BJ (cell line): ENCODE measurements around the gene SRSF4. TPM values are rescaled to one million over a fixed set of nuclear protein-coding genes. Genes with fewer than 3 reads are reported as not detected.

ENCODE experiments used
- CTCF ChIA-PET: fragments of 350-600 bp; formaldehyde crosslinking; extraction: SDS; loops from one replicate; lab custom pipeline; 2021; ENCODE audit warnings: antibody characterized with exemption, inconsistent platforms; lab: Yijun Ruan, JAX
- POLR2A ChIA-PET: fragments of 300-600 bp; sonication (Branson Sonifier 250); formaldehyde crosslinking; extraction: SDS; loops from one replicate; lab custom pipeline; 2021; ENCODE audit warnings: antibody characterized with exemption; lab: Charles Lee
- DNase-seq: peaks from one replicate; pipeline ENCODE4 v3.0.0-alpha.2; 2011; ENCODE audit warnings: low read depth
- H3K27me3 ChIP-seq: 2 replicates; pipeline ENCODE4 v1.6.0; 2011; ENCODE audit warnings: low read length; ENCODE audit not compliant: control insufficient read depth, insufficient read depth
- H3K36me3 ChIP-seq: 2 replicates; pipeline ENCODE4 v1.5.1; 2011; ENCODE audit warnings: low read length; ENCODE audit not compliant: control insufficient read depth, insufficient read depth
- H3K4me3 ChIP-seq: 2 replicates; pipeline ENCODE4 v1.5.1; 2011; ENCODE audit warnings: low read depth, mild to moderate bottlenecking, control low read depth, low read length
- polyA plus RNA-seq: library from polyadenylated mRNA; depleted of rRNA; stranded (reverse); fragments of >200 nt; gene quantifications from 2 replicates; pipeline ENCODE4 v1.2.3, GENCODE V29; 2011
- TF ChIP-seq, protein P1 (sequence below): IDR thresholded peaks from 2 replicates; pipeline ENCODE4 v1.5.1; 2011; ENCODE audit warnings: low read depth, mild to moderate bottlenecking, control low read depth, inconsistent platforms, low read length, moderate library complexity; ENCODE audit not compliant: insufficient read depth

Gene SRSF4
- polyA plus RNA-seq, 1 experiment, result 19.6 TPM

DNA sequence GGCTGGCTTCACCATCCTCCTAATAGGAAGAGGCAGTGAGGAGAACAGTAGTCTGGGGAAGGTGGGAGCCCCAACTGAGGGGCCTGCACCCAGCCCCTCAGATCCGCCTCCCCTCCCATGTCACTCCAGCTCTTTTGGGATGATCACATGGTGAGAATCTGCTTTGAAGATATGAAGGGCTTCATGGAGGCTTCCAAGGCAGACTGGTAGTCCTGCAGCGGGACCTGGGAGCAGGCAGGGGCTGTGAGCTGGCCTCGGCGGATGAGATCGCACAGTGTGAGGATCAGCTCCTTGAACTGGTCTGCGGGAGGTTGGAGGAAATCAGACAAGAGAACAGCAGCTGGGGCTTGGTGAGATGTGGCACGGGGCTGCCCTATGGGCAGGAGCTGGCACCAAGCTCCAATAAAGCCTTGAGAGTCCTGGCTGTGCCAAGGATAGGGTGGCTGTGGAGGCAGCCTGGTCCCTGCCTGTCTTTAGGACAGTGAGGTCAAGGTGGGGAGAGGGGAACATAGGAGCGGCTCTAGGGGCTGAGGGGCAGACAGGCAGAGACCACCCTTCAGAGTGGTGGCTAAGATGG lies 12.3 kb upstream of the SRSF4 start:
- CTCF ChIA-PET, result interaction anchor here (0.7 to 2.4 kb wide), 3 partner anchors 9 to 312 kb away, joined by 4 to 7 read pairs (median 4); partner anchors contain the start of gene TMEM200B
- Histone ChIP-seq H3K27me3 (no peaks in the 10 kb centered on the region), H3K36me3 (peaks cover 14% of the 10 kb centered on the region), H3K4me3 (no peak overlapping the region)
- TF ChIP-seq, protein P1, sequence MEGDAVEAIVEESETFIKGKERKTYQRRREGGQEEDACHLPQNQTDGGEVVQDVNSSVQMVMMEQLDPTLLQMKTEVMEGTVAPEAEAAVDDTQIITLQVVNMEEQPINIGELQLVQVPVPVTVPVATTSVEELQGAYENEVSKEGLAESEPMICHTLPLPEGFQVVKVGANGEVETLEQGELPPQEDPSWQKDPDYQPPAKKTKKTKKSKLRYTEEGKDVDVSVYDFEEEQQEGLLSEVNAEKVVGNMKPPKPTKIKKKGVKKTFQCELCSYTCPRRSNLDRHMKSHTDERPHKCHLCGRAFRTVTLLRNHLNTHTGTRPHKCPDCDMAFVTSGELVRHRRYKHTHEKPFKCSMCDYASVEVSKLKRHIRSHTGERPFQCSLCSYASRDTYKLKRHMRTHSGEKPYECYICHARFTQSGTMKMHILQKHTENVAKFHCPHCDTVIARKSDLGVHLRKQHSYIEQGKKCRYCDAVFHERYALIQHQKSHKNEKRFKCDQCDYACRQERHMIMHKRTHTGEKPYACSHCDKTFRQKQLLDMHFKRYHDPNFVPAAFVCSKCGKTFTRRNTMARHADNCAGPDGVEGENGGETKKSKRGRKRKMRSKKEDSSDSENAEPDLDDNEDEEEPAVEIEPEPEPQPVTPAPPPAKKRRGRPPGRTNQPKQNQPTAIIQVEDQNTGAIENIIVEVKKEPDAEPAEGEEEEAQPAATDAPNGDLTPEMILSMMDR, result no peak
- no peak for DNase-seq
- POLR2A ChIA-PET, result no interaction called here

DNA sequence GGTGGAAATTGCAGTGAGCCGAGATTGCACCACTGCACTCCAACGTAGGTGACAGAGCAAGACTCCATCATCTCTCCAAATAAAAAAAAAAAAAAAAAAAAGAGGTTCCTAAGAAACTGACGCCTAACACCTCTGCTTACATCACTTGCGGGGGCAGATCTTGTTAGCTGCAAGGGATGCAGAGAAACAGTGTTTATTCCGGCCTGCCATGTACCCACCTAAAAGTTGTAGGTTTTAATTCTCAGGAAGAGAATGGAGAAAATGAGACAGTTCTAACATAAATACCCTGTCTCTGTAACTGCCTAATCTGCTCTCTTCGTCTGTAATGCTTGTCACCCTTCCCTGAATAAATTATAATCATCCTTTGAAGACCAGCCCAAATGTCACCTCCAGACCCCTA lies 9.0 kb upstream of the SRSF4 start:
- ChIA-PET CTCF (no interaction called here), POLR2A (no interaction called here)
- TF ChIP-seq, protein P1, result no peak
- Histone ChIP-seq H3K4me3 (no peak overlapping the region), H3K36me3 (peaks cover 6% of the 10 kb centered on the region), H3K27me3 (no peaks in the 10 kb centered on the region)
- no peak for DNase-seq

DNA sequence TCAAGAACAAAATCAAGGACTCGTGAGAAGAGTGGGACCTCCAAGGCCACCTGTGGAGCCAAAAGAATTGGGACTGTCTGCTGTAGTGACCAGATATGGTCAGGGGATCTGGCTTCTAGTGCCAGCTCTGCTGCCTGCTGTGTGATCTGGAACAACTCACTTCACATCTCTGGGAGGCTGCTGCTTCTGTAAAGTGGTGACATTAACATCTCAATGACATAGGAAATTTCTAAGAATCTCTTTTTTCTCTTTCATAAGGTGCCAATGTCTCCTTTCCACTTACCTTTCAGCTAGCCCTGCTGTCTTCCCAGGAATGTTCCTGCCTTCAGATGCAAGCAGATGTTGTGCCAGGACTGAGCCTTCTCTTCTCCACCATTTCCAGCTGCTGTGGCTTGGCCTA lies 5.0 kb upstream of the SRSF4 start:
- Histone ChIP-seq H3K27me3 (no peaks in the 10 kb centered on the region), H3K4me3 (no peak overlapping the region), H3K36me3 (no peaks in the 10 kb centered on the region)
- POLR2A ChIA-PET, result no interaction called here
- TF ChIP-seq, protein P1, result no peak
- CTCF ChIA-PET, result interaction anchor here (1.0 to 1.6 kb wide), 3 partner anchors 10 to 310 kb away, joined by 3 to 5 read pairs (median 4); no protein-coding TSS in a partner anchor
- no peak for DNase-seq

DNA sequence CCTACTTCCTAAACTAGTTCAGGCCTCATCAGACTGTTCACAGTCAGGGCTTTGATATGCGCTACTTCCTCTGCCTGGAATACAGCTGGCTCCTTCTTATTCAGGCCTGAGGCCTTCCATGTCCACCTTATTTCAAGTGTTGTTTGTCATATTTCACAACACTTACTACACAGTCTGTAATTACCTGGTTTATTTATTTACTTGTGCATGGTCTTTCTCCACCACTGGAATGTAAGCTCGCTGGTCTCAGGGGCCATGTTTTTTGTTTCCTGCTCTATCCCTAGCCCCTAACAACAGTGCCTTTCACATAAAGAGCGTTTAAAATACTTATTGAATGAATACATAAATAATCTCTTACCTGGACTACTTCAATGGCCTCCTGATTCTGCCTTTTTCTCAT lies 4.6 kb upstream of the SRSF4 start:
- CTCF ChIA-PET, result interaction anchor here (1.3 to 1.6 kb wide), 2 partner anchors 11 to 16 kb away, joined by 4 to 5 read pairs; no protein-coding TSS in a partner anchor

DNA sequence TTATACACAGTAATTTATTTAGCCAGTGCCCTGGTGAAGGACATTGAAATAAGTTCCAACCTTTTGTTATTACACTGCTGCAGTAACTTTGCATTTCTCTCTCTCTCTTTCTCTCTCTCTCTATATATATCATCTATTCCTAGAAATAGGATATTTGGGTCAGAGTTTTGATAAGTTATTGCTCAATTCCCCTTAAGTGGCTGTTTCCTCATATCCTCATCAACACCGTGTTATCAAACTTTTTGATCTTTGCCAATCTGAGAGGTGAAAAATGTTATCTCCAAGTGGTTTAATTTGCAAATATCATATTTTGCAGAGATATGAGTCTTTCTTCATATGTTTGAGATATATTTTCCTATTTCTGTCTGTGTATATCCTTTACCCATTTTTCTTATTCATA lies 1.6 kb upstream of the SRSF4 start:
- Histone ChIP-seq H3K4me3 (no peak overlapping the region), H3K27me3 (no peaks in the 10 kb centered on the region), H3K36me3 (no peaks in the 10 kb centered on the region)
- ChIA-PET POLR2A (no interaction called here), CTCF (interaction anchor here (0.5 to 4.8 kb wide), 3 partner anchors 13 to 22 kb away, joined by 3 to 33 read pairs (median 27); no protein-coding TSS in a partner anchor)
- TF ChIP-seq, protein P1, result no peak
- DNase-seq, result no peak

More for the DNA sequence above, 4.6 kb upstream of the SRSF4 start:
- POLR2A ChIA-PET, result no interaction called here
- TF ChIP-seq, protein P1, result no peak
- no peaks in the 10 kb centered on the region for H3K36me3 ChIP-seq
- H3K4me3 ChIP-seq, result no peak overlapping the region
- H3K27me3 ChIP-seq, result no peaks in the 10 kb centered on the region
- no peak for DNase-seq
